ENCODE results near the gene MTHFD1L. TPM values are rescaled to one million over a fixed set of nuclear protein-coding genes. Genes with fewer than 3 reads are reported as not detected.
"Not testable (repeated sequence)": the region's sequence is repeated elsewhere in the genome, so short reads cannot be mapped to it uniquely, and the experiment has no call there.

Gene MTHFD1L
- total and polyA plus RNA-seq, 2 donors (not counting 1 experiment from before 2014, with no cell fraction given) = 36.1 to 48.9 TPM

DNA sequence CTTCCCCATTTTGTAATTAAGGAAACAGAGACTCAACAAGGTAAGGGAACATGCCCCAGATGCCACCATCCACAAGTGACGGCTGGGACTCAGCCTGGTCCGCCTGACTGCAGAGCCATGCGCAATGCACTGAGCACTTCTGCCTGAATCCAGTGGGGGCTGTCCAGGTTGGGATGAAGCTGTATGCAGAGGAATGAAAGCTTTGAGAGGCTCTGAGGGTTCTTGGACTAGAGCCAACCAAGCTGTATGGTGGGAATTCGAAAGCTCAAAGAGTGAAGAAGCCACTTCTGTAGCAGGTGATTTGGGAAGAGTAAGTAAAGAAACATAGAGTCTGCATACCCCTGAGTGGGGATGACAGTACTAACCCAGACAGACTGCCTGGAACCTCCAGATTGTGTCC, 246.6 kb downstream of the MTHFD1L start:
- Histone ChIP-seq H3K27me3 (ENCODE audit: control insufficient read depth, insufficient read depth, low read length) (no peaks in the 10 kb centered on the region), H3K4me1 (ENCODE audit: control insufficient read depth, extremely low read depth, insufficient read depth, low read length) (no peaks in the 10 kb centered on the region), H3K36me3 (ENCODE audit: control insufficient read depth, insufficient read depth, low read length) (no peaks in the 10 kb centered on the region), H2AFZ (ENCODE audit: low read length) (no peak overlapping the region), H4K20me1 (ENCODE audit: control insufficient read depth, extremely low read depth, insufficient read depth, low read length) (no peaks in the 10 kb centered on the region), H3K9me3 (ENCODE audit: control insufficient read depth, insufficient read depth, low read depth, low read length) (no peaks in the 10 kb centered on the region), H3K79me2 (ENCODE audit: control insufficient read depth, insufficient read depth, low read length) (no peaks in the 10 kb centered on the region), H3K4me2 (ENCODE audit: extremely low read depth, insufficient read depth, low read length) (no peak overlapping the region), H3K4me3 (replicated peaks in 1 of 4; ENCODE audit: control extremely low read depth in 1 of 4, insufficient read depth in 1 of 4, low read depth in 3 of 4, low read length in 4 of 4) (no peak overlapping the region), H3K27ac (ENCODE audit: insufficient read depth, low read length) (no peak overlapping the region), H3K9ac (ENCODE audit: insufficient read depth, low read length) (no peak overlapping the region)
- no peak for DNase-seq (ENCODE audit: low read depth in 2 of 2)
- no peak for TF ChIP-seq EZH2 (IDR thresholded peaks at IDR 0.05; ENCODE audit: low read length, missing control alignments)
- TF ChIP-seq, protein P1, sequence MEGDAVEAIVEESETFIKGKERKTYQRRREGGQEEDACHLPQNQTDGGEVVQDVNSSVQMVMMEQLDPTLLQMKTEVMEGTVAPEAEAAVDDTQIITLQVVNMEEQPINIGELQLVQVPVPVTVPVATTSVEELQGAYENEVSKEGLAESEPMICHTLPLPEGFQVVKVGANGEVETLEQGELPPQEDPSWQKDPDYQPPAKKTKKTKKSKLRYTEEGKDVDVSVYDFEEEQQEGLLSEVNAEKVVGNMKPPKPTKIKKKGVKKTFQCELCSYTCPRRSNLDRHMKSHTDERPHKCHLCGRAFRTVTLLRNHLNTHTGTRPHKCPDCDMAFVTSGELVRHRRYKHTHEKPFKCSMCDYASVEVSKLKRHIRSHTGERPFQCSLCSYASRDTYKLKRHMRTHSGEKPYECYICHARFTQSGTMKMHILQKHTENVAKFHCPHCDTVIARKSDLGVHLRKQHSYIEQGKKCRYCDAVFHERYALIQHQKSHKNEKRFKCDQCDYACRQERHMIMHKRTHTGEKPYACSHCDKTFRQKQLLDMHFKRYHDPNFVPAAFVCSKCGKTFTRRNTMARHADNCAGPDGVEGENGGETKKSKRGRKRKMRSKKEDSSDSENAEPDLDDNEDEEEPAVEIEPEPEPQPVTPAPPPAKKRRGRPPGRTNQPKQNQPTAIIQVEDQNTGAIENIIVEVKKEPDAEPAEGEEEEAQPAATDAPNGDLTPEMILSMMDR (conservative IDR thresholded peaks at IDR 0.05 in 1 of 2, IDR thresholded peaks at IDR 0.05 in 1 of 2; ENCODE audit: low read depth in 1 of 2, low read length in 2 of 2) = no peak

DNA sequence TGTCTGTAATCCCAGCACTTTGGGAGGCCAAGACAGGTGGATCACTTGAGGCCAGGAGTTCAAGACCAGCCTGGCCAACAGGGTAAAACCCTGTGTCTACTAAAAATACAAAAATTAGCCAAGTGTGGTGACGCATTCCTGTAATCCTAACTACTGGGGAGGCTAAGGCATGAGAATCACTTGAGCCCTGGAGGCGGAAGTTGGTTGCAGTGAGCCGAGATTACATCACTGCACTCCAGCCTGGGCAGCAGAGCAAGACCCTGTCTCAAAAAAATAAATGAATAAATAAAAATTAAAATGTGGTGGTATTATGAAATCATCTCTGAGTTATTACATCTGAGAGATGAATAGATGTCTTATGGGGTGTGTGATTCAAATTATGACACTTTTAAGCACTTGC, 247.4 kb downstream of the MTHFD1L start:
- not testable (repeated sequence) for H3K79me2 ChIP-seq (ENCODE audit: control insufficient read depth, insufficient read depth, low read length); H3K27ac ChIP-seq (ENCODE audit: insufficient read depth, low read length); H3K27me3 ChIP-seq (ENCODE audit: control insufficient read depth, insufficient read depth, low read length); DNase-seq (ENCODE audit: low read depth in 2 of 2); H3K4me2 ChIP-seq (ENCODE audit: extremely low read depth, insufficient read depth, low read length); H3K4me3 ChIP-seq (replicated peaks in 1 of 4; ENCODE audit: control extremely low read depth in 1 of 4, insufficient read depth in 1 of 4, low read depth in 3 of 4, low read length in 4 of 4); H3K36me3 ChIP-seq (ENCODE audit: control insufficient read depth, insufficient read depth, low read length); H3K4me1 ChIP-seq (ENCODE audit: control insufficient read depth, extremely low read depth, insufficient read depth, low read length); H2AFZ ChIP-seq (ENCODE audit: low read length); H3K9ac ChIP-seq (ENCODE audit: insufficient read depth, low read length); H4K20me1 ChIP-seq (ENCODE audit: control insufficient read depth, extremely low read depth, insufficient read depth, low read length); H3K9me3 ChIP-seq (ENCODE audit: control insufficient read depth, insufficient read depth, low read depth, low read length)

DNA sequence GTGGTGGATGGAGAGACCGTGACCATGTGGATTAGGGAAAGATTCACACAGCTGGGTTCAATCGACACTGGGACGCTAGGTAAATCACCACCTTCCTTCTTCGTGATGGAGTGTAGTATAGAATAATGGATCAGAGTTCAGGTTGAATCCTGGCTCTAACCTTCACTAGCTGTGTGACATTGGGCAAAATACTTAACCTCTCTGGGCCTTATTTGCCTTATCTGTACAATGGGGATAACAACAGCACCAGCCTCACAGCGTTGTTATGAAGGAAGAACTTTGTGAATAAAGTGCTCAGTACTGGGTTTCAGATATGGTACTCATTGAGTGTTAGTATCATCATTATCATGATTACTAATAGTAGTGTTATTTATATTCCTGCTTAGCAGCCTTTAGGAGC, 248.1 kb downstream of the MTHFD1L start:
- Histone ChIP-seq H3K4me1 (ENCODE audit: control insufficient read depth, extremely low read depth, insufficient read depth, low read length) (no peaks in the 10 kb centered on the region), H3K79me2 (ENCODE audit: control insufficient read depth, insufficient read depth, low read length) (no peaks in the 10 kb centered on the region), H3K36me3 (ENCODE audit: control insufficient read depth, insufficient read depth, low read length) (no peaks in the 10 kb centered on the region), H3K9ac (ENCODE audit: insufficient read depth, low read length) (no peak overlapping the region), H4K20me1 (ENCODE audit: control insufficient read depth, extremely low read depth, insufficient read depth, low read length) (no peaks in the 10 kb centered on the region), H3K27ac (ENCODE audit: insufficient read depth, low read length) (no peak overlapping the region), H3K4me2 (ENCODE audit: extremely low read depth, insufficient read depth, low read length) (no peak overlapping the region), H3K4me3 (replicated peaks in 1 of 4; ENCODE audit: control extremely low read depth in 1 of 4, insufficient read depth in 1 of 4, low read depth in 3 of 4, low read length in 4 of 4) (no peak overlapping the region), H3K9me3 (ENCODE audit: control insufficient read depth, insufficient read depth, low read depth, low read length) (no peaks in the 10 kb centered on the region), H3K27me3 (ENCODE audit: control insufficient read depth, insufficient read depth, low read length) (no peaks in the 10 kb centered on the region), H2AFZ (ENCODE audit: low read length) (no peak overlapping the region)
- no peak for TF ChIP-seq EZH2 (IDR thresholded peaks at IDR 0.05; ENCODE audit: low read length, missing control alignments)
- TF ChIP-seq, protein P1 (conservative IDR thresholded peaks at IDR 0.05 in 1 of 2, IDR thresholded peaks at IDR 0.05 in 1 of 2; ENCODE audit: low read depth in 1 of 2, low read length in 2 of 2) = no peak
- no peak for DNase-seq (ENCODE audit: low read depth in 2 of 2)

Data from fibroblast of lung (primary cell).